SK-N-SH (cell line): ENCODE results near the gene TEP1. TPM values are rescaled to one million over a fixed set of nuclear protein-coding genes. Genes with fewer than 3 reads are reported as not detected.

ENCODE experiments used
- CTCF ChIA-PET: fragments of 300-600, 350-600 bp; formaldehyde crosslinking; extraction: SDS; loops from one replicate; lab custom pipeline; 2021; lab: Yijun Ruan, JAX
- POLR2A ChIA-PET: fragments of 350-600 bp; sonication (Branson Sonifier 250); formaldehyde crosslinking; extraction: SDS; loops from one replicate; lab custom pipeline; 2020; ENCODE audit warnings: antibody characterized with exemption, inconsistent platforms; lab: Yijun Ruan, JAX
- DNase-seq: peaks from one replicate; pipeline ENCODE4 v3.0.0; 2012
- H2AFZ ChIP-seq: fragments of 200-600 bp; sonication (generic); 2 replicates; pipeline ENCODE4 v1.8.1; 2016; ENCODE audit warnings: antibody characterized with exemption, mild to moderate bottlenecking, low read depth
- H3F3A ChIP-seq: fragments of 200-600 bp; sonication (generic); replicated peaks from 2 replicates; pipeline ENCODE3; 2016; ENCODE audit warnings: antibody characterized with exemption, mild to moderate bottlenecking; ENCODE audit not compliant: insufficient read depth
- H3K27ac ChIP-seq, 2 experiments: fragments of 200-500 bp in 1 of 2; fragments of 200-600 bp in 1 of 2; sonication (Bioruptor generic) in 1 of 2; sonication (generic), shearing (Covaris generic) in 1 of 2; 2 replicates each; pipeline versions ENCODE4 v1.5.1 to v1.6.1; 2014 to 2016; ENCODE audit warnings: low read depth in 2 of 2, inconsistent platforms in 1 of 2, low read length in 1 of 2, mild to moderate bottlenecking in 1 of 2, mixed read lengths in 1 of 2
- H3K27me3 ChIP-seq: fragments of 200-600 bp; sonication (generic), shearing (Covaris generic); 2 replicates; pipeline ENCODE4 v1.6.1; 2016; ENCODE audit warnings: mixed run types; ENCODE audit not compliant: insufficient read depth
- H3K36me3 ChIP-seq, 2 experiments: fragments of 200-500 bp in 1 of 2; fragments of 200-600 bp in 1 of 2; sonication (Bioruptor generic) in 1 of 2; sonication (generic) in 1 of 2; replicated peaks in 1 of 2; 2 replicates each; pipeline versions ENCODE3 to v1.5.1; 2014 to 2016; ENCODE audit warnings: low read length in 1 of 2, mild to moderate bottlenecking in 1 of 2; ENCODE audit not compliant: insufficient read depth in 2 of 2, control insufficient read depth in 1 of 2
- H3K4me1 ChIP-seq, 2 experiments: fragments of 200-500 bp in 1 of 2; fragments of 200-600 bp in 1 of 2; sonication (Bioruptor generic) in 1 of 2; sonication (generic), shearing (Covaris generic) in 1 of 2; 2 replicates each; pipeline versions ENCODE4 v1.5.1 to v1.6.1; 2014 to 2016; ENCODE audit warnings: low read depth in 1 of 2, low read length in 1 of 2, mixed run types in 1 of 2; ENCODE audit not compliant: insufficient read depth in 2 of 2, control insufficient read depth in 1 of 2
- H3K4me2 ChIP-seq: fragments of 200-600 bp; sonication (generic), shearing (Covaris generic); 2 replicates; pipeline ENCODE4 v1.6.1; 2017; ENCODE audit warnings: mixed run types
- H3K4me3 ChIP-seq, 2 experiments: fragments of 200-500 bp in 1 of 2; fragments of 200-600 bp in 1 of 2; sonication (Bioruptor generic) in 1 of 2; sonication (generic), shearing (Covaris generic) in 1 of 2; 2 replicates each; pipeline versions ENCODE4 v1.5.1 to v1.8.1; 2014 to 2016; ENCODE audit warnings: low read depth in 2 of 2, inconsistent platforms in 1 of 2, low read length in 1 of 2, mild to moderate bottlenecking in 1 of 2, mixed read lengths in 1 of 2, moderate library complexity in 1 of 2
- H3K79me2 ChIP-seq: fragments of 200-600 bp; sonication (generic); 2 replicates; pipeline ENCODE4 v1.8.1; 2017; ENCODE audit warnings: mild to moderate bottlenecking; ENCODE audit not compliant: insufficient read depth
- H3K9ac ChIP-seq: fragments of 200-600 bp; sonication (generic); 2 replicates; pipeline ENCODE4 v1.6.1; 2017; ENCODE audit warnings: mixed run types
- H3K9me2 ChIP-seq: fragments of 200-600 bp; sonication (generic); 2 replicates; pipeline ENCODE4 v1.6.1; 2017; ENCODE audit warnings: mixed run types
- H3K9me3 ChIP-seq: fragments of 200-600 bp; sonication (generic); 2 replicates; pipeline ENCODE4 v1.6.1; 2017; ENCODE audit warnings: mixed run types, mild to moderate bottlenecking, moderate library complexity
- H4K20me1 ChIP-seq: fragments of 200-600 bp; sonication (generic); 2 replicates; pipeline ENCODE4 v1.6.1; 2017; ENCODE audit warnings: mild to moderate bottlenecking, mixed run types; ENCODE audit not compliant: insufficient read depth
- CTCF ChIP-seq: fragments of 200-600 bp; sonication (generic); IDR thresholded peaks from 2 replicates; pipeline ENCODE4 v1.6.1; 2017; ENCODE audit warnings: antibody characterized with exemption, mild to moderate bottlenecking, moderate library complexity
- EZH2phosphoT487 ChIP-seq: fragments of 200-600 bp; sonication (generic); IDR thresholded peaks from 2 replicates; pipeline ENCODE4 v1.6.1; 2017; ENCODE audit warnings: low read depth, mixed run types, mild to moderate bottlenecking, antibody characterized with exemption, moderate library complexity, borderline replicate concordance
- GABPA ChIP-seq: IDR thresholded peaks from 2 replicates; pipeline ENCODE4 v1.4.0; 2012; ENCODE audit warnings: low read depth, mild to moderate bottlenecking
- GATA2 ChIP-seq: sonication (generic); formaldehyde crosslinking; IDR thresholded peaks from 2 replicates; pipeline ENCODE4 v1.5.0; 2020; ENCODE audit warnings: mild to moderate bottlenecking, missing genetic modification reagents
- JUND ChIP-seq: IDR thresholded peaks from 2 replicates; pipeline ENCODE4 v1.4.0; 2012
- NRF1 ChIP-seq: IDR thresholded peaks from 2 replicates; pipeline ENCODE4 v1.6.1; 2012; ENCODE audit warnings: low read depth, mild to moderate bottlenecking, low read length
- RAD21 ChIP-seq: IDR thresholded peaks from 2 replicates; pipeline ENCODE4 v1.6.1; 2012; ENCODE audit warnings: mild to moderate bottlenecking, low read length
- REST ChIP-seq: IDR thresholded peaks from 2 replicates; pipeline ENCODE4 v1.6.1; 2012; ENCODE audit warnings: mild to moderate bottlenecking, low read depth, low read length, moderate library complexity
- SIN3A ChIP-seq: IDR thresholded peaks from 2 replicates; pipeline ENCODE4 v1.6.1; 2012; ENCODE audit warnings: low read depth, mild to moderate bottlenecking, low read length, moderate library complexity, borderline replicate concordance
- SMC3 ChIP-seq: IDR thresholded peaks from 2 replicates; pipeline ENCODE4 v1.6.1; 2012; ENCODE audit warnings: low read depth, low read length, improper control_type of control experiment
- TAF1 ChIP-seq: IDR thresholded peaks from 2 replicates; pipeline ENCODE4 v1.6.1; 2012; ENCODE audit warnings: low read depth, mild to moderate bottlenecking, low read length, moderate library complexity, borderline replicate concordance
- TEAD4 ChIP-seq: IDR thresholded peaks from 2 replicates; pipeline ENCODE4 v1.4.0; 2012; ENCODE audit warnings: mild to moderate bottlenecking, borderline replicate concordance; ENCODE audit not compliant: insufficient read depth
- YY1 ChIP-seq: IDR thresholded peaks from 2 replicates; pipeline ENCODE4 v1.4.0; 2012; ENCODE audit warnings: low read depth, mild to moderate bottlenecking
- WGBS: methylation state at CpG from one replicate; pipeline ENCODE4 v1.1.6; 2017; ENCODE audit warnings: low lambda C conversion rate; 5-methylcytosine and 5-hydroxymethylcytosine counted together
- polyA plus RNA-seq, 3 experiments: library from polyadenylated mRNA; depleted of rRNA; stranded (reverse); fragments of >200 nt; gene quantifications; 2 replicates each; pipeline ENCODE4 v1.2.3, GENCODE V29; 2012

Gene TEP1
- polyA plus RNA-seq, 1 of the 3 experiments (the other 2 are of a cell fraction), result 12.1 TPM

- no peak for TF ChIP-seq REST
- no peak for TF ChIP-seq NRF1
- TF ChIP-seq SIN3A, result no peak
Observed at GRCh38 chr14:20329355-20329754, 83.9 kb downstream of the TEP1 start (continued).

- TF ChIP-seq SMC3 (no peak), GATA2 (CRISPR knock-in tag) (no peak), JUND (no peak), GABPA (no peak), CTCF (no peak), YY1 (no peak), EZH2phosphoT487 (no peak), RAD21 (no peak), TEAD4 (no peak), TAF1 (no peak)
- WGBS, result 65% methylated on average over 2 of the region's 2 CpGs
- Histone ChIP-seq H3K36me3 (peaks cover 37 to 42% of the 10 kb centered on the region in 2 experiments), H3K9me2 (no peaks in the 10 kb centered on the region), H3K4me2 (no peak overlapping the region), H3F3A (peaks cover 29% of the 10 kb centered on the region), H3K4me3 (no peak overlapping the region), H3K79me2 (peaks cover 67% of the 10 kb centered on the region), H2AFZ (no peak overlapping the region), H3K9me3 (no peaks in the 10 kb centered on the region), H3K27ac (no peak overlapping the region), H4K20me1 (peaks cover 7% of the 10 kb centered on the region; the same call in 1 of the 2 replicates), H3K9ac (no peak overlapping the region), H3K27me3 (no peaks in the 10 kb centered on the region), H3K4me1 (peaks cover 0 to 5% of the 10 kb centered on the region in 2 experiments; a peak in 2 of 4 replicates)
- POLR2A ChIA-PET, result interaction anchor here (1.3 to 1.9 kb wide), 2 partner anchors 14 kb away, joined by 4 to 5 read pairs; partner anchors contain the start of gene PARP2
- DNase-seq, result no peak
- CTCF ChIA-PET, result interaction anchor here (0.8 to 6.1 kb wide), 9 partner anchors 10 to 362 kb away, joined by 3 to 70 read pairs (median 12); partner anchors contain the start of genes PARP2, TEP1 and TTC5
Observed at GRCh38 chr14:20328705-20329104, 84.6 kb downstream of the TEP1 start.
